Islet of Langerhans (tissue), 1 donor: ENCODE data around the gene CADM2.

ENCODE experiments used
- FAIRE-seq: peaks from one replicate; lab custom pipeline; 2011; peaks lifted over from hg19 to GRCh38; lab: Jason Lieb, UNC

Gene CADM2

GRCh38 chr3:85572426-85572825 lies 613.6 kb downstream of the CADM2 start:
- FAIRE-seq = no peak

DNA sequence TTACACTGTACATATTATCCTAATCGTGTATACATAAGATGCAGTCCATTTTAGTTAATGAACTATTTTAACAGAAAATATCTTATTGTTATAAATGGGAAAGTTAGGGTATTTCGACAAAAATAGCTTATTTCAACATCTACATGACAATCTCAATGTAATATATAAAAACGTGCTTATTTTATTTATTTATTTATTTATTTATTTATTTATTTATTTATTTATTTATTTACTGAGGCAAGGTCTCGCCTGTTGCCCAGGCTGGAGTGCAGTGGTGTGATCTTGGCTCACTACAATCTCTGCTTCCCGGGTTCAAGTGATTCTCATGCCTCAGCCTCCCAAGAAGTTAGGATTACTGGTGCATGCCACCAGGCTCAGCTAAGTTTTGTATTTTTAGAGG lies 614.2 kb downstream of the CADM2 start:
- FAIRE-seq = no peak

DNA sequence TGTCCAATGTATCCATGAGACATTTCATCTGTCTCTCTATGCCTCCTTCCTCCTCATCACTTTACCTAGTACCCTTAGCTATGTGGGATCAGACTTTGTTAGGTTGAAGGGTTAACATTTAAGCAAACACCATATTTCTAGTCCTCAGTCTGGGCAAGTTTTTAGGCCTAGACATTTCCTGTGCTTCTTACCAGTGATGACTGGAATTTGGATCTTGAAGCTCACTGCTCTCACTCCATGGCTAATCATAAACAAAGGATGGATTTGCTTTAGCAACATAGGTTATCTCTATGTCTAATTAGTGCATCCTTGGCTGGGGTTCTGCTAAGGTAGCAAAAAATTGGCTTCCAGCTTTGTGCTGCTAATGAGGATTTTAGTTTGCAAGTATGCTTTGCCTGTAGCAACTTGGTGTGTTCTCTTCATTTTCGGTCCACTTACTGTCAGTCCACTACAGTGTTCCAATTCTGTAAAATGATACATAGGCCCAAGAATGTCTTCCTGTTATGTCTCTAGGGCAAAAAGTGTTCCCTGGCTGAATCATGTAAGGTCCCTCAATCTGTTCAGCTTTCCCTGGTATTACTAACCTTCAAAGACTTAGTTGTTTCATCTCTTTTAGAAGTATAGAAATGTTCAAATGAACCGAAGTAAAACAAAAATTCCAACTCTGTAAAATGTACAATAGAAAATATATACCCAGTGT lies 615.4 kb downstream of the CADM2 start:
- no peak for FAIRE-seq

- peak; percentile 91 for FAIRE-seq
These were observed 617.4 kb downstream of the CADM2 start for GRCh38 chr3:85576091-85576690.

DNA sequence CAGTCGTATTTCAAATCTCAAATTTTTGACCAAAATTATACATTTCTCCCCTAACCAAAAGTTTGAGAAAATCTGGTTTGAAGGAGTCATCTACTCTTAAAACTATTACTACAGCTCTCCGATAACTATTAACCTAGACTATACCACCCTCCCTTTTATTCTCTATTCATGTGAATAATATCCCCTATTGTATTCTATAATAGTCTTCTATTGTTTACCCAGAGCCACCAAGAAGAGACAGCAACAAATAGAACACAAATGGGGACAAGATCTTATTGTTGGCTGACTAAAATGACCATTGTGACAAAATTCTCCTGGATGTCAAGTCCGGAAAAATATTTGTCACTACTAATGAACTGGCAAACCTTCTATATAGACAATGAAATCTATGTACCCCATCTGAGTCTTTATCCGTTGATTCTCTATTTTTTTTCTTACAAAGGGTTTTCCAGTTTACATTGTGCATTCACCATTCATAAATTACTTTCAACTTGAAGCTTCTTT lies 618.0 kb downstream of the CADM2 start:
- no peak for FAIRE-seq

GRCh38 chr3:85584779-85585356 lies 626.1 kb downstream of the CADM2 start:
- FAIRE-seq = no peak

- no peak for FAIRE-seq
These were observed 627.2 kb downstream of the CADM2 start for GRCh38 chr3:85586018-85586417.

GRCh38 chr3:85589145-85589544 lies 630.4 kb downstream of the CADM2 start:
- no peak for FAIRE-seq

DNA sequence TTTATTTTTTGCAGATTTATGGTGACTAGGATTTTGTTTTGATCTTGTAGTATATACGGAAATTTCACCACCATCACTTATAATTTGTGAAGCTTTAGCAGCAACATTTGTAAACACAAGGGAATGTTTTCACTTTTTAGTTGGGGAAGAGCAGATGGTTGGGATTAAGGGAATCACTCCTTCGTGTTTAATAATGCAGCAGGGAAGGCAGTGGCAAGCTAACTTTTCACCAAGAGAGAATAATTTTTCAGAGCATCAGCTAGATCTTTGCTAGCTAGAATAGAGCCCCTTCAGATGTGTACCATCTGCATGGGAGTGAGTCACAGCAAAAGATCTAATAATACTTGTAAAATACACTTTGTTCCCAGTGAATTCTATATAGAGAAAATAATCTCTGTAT lies 632.7 kb downstream of the CADM2 start:
- no peak for FAIRE-seq

- no peak for FAIRE-seq
These were observed 633.5 kb downstream of the CADM2 start for GRCh38 chr3:85592256-85592655.

DNA sequence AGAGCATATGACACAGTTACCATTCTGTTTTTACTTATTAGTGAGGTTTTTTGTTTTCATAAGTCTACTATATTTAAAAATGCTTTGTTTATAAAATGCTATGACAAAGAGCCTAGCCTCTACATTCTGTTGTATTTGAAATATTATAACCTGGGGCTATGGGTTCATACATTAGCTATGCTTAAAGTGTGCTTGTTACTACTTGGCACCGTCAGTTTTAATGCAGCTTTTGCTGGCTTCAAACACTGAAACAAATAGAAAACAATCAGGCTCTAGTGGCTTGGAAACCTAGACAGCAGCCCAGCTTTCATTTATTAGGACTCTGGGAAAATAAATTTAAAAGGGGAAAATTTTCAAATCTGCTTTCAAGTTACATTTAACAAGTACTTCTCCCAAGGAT lies 635.9 kb downstream of the CADM2 start:
- FAIRE-seq = no peak

DNA sequence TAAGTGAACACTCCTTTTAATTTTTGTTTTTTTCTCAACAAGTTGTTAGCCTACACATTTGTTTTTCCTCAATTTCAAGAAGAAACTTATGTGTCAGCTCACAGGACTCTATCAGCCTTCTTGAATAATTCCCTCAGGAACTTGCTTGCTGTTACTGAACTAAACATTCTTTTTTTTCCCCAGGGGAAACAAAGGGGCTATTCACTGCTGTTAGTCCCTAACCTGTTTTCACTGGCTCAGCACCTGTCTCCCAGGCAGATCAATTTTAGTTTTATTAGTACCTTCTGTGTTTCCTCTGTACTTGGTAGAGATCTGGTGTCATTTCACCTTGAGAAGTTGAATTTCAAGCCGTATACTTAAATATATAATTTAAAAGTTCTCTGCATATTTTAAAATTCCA lies 644.6 kb downstream of the CADM2 start:
- no peak for FAIRE-seq

- FAIRE-seq = no peak
These were observed 645.9 kb downstream of the CADM2 start for GRCh38 chr3:85604641-85605040.

- FAIRE-seq = no peak
These were observed 646.3 kb downstream of the CADM2 start for GRCh38 chr3:85605066-85605465.

DNA sequence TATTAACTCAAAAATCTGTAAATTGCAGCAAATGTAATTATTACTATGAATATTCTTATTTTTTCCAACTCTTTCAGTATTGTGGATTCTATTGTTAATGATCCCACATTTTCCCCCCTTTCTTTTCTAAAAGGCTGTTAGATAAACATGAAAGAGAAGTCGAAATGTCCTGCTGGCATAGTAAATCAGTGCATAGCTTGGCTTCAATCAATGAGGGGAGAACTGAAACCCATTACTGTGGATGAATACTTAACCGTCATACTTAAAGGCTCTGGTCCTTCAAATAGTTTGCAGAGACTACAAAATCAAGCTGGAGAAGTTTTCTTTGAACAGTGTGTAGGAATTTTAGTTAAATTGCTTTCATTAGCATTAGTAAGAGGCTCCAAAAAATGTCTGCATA lies 667.9 kb downstream of the CADM2 start:
- FAIRE-seq = no peak

- no peak for FAIRE-seq
These were observed 669.1 kb downstream of the CADM2 start for GRCh38 chr3:85627932-85628331.

DNA sequence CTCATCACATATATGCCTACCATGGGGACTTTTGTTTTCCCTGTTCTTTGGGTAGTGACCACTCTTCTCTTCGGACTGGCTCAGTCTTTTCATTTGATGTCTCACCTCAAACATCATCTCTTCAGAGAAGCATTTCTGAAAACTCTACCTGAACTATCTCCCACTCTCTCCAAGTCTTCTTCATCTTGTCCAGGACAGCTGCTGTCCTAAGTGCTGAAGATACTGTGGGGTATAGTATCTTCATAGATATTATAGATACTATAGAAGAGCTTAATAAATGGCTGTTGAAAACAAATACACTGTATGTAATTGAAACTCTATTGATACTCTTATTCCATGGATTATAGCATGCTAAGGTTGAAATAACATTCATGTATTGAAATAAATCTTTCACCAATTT lies 672.3 kb downstream of the CADM2 start:
- no peak for FAIRE-seq

GRCh38 chr3:85632921-85633320 lies 674.1 kb downstream of the CADM2 start:
- no peak for FAIRE-seq

DNA sequence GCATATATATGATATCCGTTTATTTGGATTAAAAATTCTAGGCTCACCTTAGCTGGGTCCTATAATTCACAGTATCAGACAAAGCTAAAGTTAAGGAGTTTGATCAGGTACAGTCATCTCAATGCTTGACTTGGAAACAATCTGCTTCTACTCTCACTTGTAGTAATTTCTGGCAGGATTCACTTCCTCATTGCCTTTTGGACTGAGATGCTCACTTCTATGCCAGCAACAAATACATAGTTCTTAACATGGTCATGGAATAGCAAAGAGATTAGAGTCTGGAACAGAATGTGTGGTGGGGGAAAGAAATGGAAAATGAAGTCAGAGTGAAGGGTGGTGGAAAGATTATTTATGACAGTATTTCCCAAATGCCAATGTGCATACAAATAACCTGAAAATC lies 693.6 kb downstream of the CADM2 start:
- no peak for FAIRE-seq

DNA sequence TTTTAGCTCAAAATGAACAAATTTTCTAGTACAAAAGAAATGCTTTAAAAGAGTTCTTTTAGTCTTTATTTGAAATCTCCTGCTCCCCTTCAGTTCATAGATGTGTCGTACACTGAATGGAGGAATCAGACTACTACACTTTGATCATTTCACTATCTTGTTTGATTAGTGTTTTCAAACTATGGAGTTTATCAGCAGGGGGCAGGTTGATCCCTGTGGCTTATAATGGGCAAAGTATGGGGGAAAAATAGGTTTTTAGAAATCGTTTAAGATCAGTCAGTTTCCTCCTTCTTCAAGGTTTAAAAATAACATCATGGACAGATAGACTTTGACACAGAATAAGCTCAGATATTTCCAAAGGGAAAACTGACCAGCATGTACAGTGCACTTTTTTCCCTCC lies 701.7 kb downstream of the CADM2 start:
- FAIRE-seq = no peak

DNA sequence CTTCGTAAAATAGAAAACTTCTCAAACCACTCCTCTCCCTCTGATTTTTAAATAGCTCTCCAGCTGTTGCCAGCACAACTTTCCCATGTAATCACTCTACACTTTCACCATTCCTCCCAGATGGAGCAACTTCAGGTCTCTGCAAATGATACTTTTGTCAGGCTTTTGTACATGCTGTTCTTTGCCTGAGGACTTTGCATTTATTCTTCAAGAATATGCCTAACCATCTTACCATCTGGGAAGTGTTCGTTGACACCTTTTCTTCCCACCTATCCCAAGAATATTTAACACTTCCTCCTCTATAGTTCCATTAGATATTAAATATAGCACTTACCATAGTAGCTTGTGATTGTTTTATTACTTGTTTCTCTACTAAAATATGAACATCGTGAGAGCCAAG lies 703.7 kb downstream of the CADM2 start:
- no peak for FAIRE-seq

GRCh38 chr3:85667744-85668143 lies 709.0 kb downstream of the CADM2 start:
- FAIRE-seq = no peak

DNA sequence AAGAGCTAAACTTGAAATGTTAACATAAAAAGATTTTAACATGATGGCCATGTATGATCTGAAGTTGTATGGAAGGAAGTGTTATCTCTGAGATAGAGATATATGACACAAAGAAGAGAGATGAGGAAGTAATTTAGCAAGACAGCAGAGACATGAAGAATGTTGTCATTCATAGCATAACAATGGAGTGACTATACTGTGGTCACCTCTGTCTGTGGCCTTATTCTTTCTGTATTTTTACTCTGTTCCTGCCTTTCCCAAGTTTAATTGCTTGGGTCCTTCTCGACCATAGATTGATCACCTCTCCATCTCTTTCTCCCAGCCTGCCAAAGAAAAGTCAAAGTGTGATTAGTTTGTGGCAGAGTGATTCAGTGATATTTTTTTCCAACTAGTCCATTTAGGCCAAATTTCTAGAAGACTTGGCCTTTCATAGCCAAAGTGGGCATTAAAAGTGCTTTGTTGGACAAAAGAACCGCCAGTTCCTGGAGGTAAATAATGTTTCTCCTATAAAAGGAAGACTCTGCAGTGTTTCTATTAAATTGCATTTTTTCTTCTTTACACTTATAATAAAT lies 711.9 kb downstream of the CADM2 start:
- no peak for FAIRE-seq

DNA sequence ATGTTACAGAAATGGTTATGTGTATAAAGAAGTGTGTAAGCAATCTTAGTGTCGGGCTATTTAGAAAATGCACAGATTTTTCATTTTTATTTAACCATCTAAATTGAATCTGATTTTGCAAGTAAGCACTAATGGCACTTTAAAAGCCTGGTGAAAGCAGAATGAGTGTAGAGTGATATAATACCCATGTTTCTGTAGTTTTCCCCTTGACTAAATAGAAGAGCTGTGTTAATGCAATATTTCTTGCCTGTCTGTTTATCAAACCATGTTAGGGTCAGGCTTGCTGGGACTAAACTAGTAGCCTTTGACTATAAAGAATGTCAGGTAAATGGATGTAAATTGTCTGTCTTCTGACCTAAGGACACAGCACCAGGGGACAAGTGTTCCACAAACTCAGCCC lies 714.0 kb downstream of the CADM2 start:
- no peak for FAIRE-seq
